NCI-H69 (cell line): ENCODE data around the gene MYL5.
A peak's percentile ranks its signal among the peaks of the same experiment; 100 is the strongest.
"Not testable (repeated sequence)": the region's sequence is repeated elsewhere in the genome, so short reads cannot be mapped to it uniquely, and the experiment has no call there.

ENCODE experiments used
- DNase-seq: peaks from one replicate; lab custom pipeline; 2025; lab: John Stamatoyannopoulos, UW

Gene MYL5

GRCh38 chr4:657834-658667 is 16.3 kb upstream of the MYL5 start:
- no peak for DNase-seq

GRCh38 chr4:658681-659667 is 15.4 kb upstream of the MYL5 start:
- DNase-seq: no peak

- no peak for DNase-seq
Observed at GRCh38 chr4:659851-660250, 14.5 kb upstream of the MYL5 start.

- DNase-seq: no peak
Observed at GRCh38 chr4:660401-660800, 13.9 kb upstream of the MYL5 start.

GRCh38 chr4:661231-661630 is 13.1 kb upstream of the MYL5 start:
- no peak for DNase-seq

- DNase-seq: no peak
Observed at GRCh38 chr4:661881-662761, 12.2 kb upstream of the MYL5 start.

GRCh38 chr4:663046-663437 is 11.3 kb upstream of the MYL5 start:
- DNase-seq: no peak

- peak; percentile 63 for DNase-seq
Observed at GRCh38 chr4:663438-664428, 10.6 kb upstream of the MYL5 start.

GRCh38 chr4:664713-665231 is 9.6 kb upstream of the MYL5 start:
- no peak for DNase-seq

- DNase-seq: no peak
Observed at GRCh38 chr4:665381-665750, 9.0 kb upstream of the MYL5 start.

- DNase-seq: no peak
Observed at GRCh38 chr4:665751-666435, 8.4 kb upstream of the MYL5 start.

GRCh38 chr4:666436-666810 is 7.9 kb upstream of the MYL5 start:
- DNase-seq: no peak

GRCh38 chr4:666822-667544 is 7.4 kb upstream of the MYL5 start:
- no peak for DNase-seq

- DNase-seq: no peak
Observed at GRCh38 chr4:667545-667925, 6.8 kb upstream of the MYL5 start.

- not testable (repeated sequence) for DNase-seq
Observed at GRCh38 chr4:668219-668618, 6.1 kb upstream of the MYL5 start.

GRCh38 chr4:669806-670559 is 4.4 kb upstream of the MYL5 start:
- DNase-seq: not testable (repeated sequence)

- no peak for DNase-seq
Observed at GRCh38 chr4:671769-672168, 2.6 kb upstream of the MYL5 start.

- peak; percentile 23 for DNase-seq
Observed at GRCh38 chr4:673349-674091, 822 bp upstream of the MYL5 start.
